IPS-20b (cell line): ENCODE results near the gene HAGHL.
A peak's percentile ranks its signal among the peaks of the same experiment; 100 is the strongest.

Source experiments
- H3K27ac ChIP-seq: one replicate; pipeline ENCODE4 v1.5.1; 2013; ENCODE audit warnings: low read length
- H3K27me3 ChIP-seq: 2 replicates; pipeline ENCODE4 v1.6.1; 2013; ENCODE audit warnings: mild to moderate bottlenecking, low read length, inconsistent platforms; ENCODE audit not compliant: insufficient read depth
- H3K36me3 ChIP-seq: 2 replicates; pipeline ENCODE4 v1.6.1; 2013; ENCODE audit warnings: low read depth, mild to moderate bottlenecking, inconsistent platforms, low read length, moderate library complexity; ENCODE audit not compliant: insufficient read depth
- H3K4me1 ChIP-seq: 2 replicates; pipeline ENCODE4 v1.6.1; 2013; ENCODE audit warnings: mild to moderate bottlenecking, control low read depth, inconsistent platforms, low read length, moderate library complexity; ENCODE audit not compliant: insufficient read depth
- H3K4me3 ChIP-seq: 2 replicates; pipeline ENCODE4 v1.5.1; 2013; ENCODE audit warnings: mild to moderate bottlenecking, low read length, inconsistent platforms
- H3K9ac ChIP-seq: 2 replicates; pipeline ENCODE4 v1.6.1; 2013; ENCODE audit warnings: low read depth, mild to moderate bottlenecking, inconsistent platforms, low read length, moderate library complexity
- H3K9me3 ChIP-seq: 2 replicates; pipeline ENCODE4 v1.6.1; 2013; ENCODE audit warnings: mild to moderate bottlenecking, low read depth, low read length, inconsistent platforms; ENCODE audit not compliant: insufficient read depth

HAGHL gene

DNA sequence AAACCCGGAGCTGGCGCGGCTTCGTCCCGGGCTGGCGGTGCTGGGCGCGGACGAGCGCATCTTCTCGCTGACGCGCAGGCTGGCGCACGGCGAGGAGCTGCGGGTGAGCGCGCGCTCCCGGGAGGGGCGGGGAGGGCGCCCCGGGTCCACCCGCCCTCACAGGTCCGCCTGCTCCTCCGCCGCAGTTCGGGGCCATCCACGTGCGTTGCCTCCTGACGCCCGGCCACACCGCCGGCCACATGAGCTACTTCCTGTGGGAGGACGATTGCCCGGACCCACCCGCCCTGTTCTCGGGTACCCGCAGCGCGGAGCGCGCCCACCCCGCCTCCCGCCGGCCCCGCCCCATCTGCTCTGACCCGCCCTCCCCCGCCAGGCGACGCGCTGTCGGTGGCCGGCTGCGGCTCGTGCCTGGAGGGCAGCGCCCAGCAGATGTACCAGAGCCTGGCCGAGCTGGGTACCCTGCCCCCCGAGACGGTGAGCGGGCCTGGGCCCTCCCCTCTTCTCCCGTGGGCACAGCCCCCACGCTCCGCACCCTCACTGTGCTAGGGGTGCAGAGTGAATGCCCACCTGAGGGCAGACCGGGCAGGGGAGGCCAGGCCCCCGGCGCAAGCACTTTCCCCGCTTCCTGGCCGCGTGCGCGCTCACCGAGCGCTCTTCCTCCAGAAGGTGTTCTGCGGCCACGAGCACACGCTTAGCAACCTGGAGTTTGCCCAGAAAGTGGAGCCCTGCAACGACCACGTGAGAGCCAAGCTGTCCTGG is 1.4 kb downstream of the HAGHL start:
- H3K9me3 ChIP-seq, result no peaks in the 10 kb centered on the region
- H3K27me3 ChIP-seq, result peaks cover 25% of the 10 kb centered on the region
- H3K4me3 ChIP-seq, result peak overlapping the region; percentile 63
- no peaks in the 10 kb centered on the region for H3K4me1 ChIP-seq
- peaks cover 2% of the 10 kb centered on the region for H3K36me3 ChIP-seq
- no peak overlapping the region for H3K9ac ChIP-seq
- H3K27ac ChIP-seq, result no peak overlapping the region

DNA sequence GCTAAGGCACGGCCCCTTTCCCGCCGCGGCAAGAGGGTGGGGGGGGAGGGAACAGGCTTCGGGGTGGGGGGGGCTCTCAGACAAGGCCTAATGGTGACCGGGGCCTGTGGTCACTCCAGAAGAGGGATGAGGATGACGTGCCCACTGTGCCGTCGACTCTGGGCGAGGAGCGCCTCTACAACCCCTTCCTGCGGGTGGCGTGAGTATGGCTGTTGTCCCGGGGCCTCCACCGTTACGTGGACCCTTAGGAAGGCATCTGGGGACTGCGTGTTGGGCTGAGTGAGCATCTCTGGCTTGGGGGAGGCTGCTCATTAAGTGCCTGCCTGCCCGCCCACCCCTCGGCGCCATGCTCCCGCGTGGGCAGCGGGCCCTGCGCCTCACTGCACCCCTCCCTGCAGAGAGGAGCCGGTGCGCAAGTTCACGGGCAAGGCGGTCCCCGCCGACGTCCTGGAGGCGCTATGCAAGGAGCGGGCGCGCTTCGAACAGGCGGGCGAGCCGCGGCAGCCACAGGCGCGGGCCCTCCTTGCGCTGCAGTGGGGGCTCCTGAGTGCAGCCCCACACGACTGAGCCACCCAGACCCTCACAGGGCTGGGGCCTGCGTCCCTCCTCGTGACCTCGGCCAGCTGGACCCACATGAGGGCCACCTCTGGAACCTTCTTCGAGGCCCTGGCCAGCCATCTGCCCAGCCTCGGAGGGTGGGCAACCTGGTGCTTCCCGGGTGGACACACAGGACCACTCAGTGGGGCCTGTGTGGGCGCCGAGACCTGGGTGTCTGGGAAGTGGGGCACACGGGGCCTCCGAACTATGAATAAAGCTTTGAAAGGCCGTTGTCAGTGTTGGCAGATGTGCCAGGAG is 2.2 kb downstream of the HAGHL start:
- peaks cover 5% of the 10 kb centered on the region for H3K36me3 ChIP-seq
- H3K4me3 ChIP-seq, result peak overlapping the region; percentile 63; the same call in 1 of the 2 replicates
- no peak overlapping the region for H3K9ac ChIP-seq
- peaks cover 25% of the 10 kb centered on the region for H3K27me3 ChIP-seq
- H3K4me1 ChIP-seq, result no peaks in the 10 kb centered on the region
- no peaks in the 10 kb centered on the region for H3K9me3 ChIP-seq
- no peak overlapping the region for H3K27ac ChIP-seq

DNA sequence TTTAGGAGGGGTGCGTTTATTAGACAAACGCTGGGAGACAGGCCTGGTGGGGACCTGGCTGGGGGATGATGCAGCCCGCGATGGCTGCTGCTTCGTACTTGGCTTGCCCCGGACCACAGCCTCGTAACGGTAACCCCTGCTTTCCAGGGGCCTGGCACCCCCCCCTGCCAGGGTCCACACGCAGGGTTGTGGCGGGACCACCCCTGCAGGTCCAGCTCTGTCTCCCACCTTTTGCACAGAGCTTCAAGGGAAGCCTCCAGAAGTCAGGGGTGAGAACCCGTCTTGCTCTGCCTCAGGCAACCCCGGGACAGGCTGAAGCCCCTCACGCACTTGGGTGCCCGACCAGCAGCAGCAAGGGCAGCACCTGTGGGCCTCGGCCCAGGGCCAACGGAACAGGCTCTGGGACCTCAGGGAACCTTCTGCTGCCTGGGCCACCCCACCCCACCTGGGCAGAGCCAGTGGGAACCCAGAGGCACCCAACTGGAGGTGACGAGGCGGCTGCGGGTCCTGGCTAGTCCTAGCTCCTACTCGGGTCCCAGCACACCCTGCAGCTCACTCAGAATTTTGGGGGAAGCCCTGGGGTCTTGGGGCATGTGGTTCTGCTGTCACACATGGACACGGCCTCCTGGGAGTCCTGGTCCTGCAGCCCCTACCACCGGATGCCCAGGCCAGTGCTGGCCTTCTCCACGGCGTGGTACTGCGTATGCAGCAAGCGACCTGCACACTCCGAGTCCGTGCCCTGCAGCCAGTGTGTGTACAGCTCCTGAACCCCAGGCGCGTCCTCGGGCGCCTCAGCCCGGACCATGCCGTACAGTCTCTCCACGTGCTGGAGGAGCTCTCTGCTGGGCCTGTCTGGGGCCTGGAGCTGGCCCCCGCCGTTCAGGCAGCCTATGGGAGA is 3.1 kb downstream of the HAGHL start:
- Histone ChIP-seq H3K4me3 (no peak overlapping the region), H3K4me1 (no peaks in the 10 kb centered on the region), H3K36me3 (peaks cover 5% of the 10 kb centered on the region), H3K9ac (no peak overlapping the region), H3K27ac (no peak overlapping the region), H3K9me3 (no peaks in the 10 kb centered on the region), H3K27me3 (peaks cover 23% of the 10 kb centered on the region)

DNA sequence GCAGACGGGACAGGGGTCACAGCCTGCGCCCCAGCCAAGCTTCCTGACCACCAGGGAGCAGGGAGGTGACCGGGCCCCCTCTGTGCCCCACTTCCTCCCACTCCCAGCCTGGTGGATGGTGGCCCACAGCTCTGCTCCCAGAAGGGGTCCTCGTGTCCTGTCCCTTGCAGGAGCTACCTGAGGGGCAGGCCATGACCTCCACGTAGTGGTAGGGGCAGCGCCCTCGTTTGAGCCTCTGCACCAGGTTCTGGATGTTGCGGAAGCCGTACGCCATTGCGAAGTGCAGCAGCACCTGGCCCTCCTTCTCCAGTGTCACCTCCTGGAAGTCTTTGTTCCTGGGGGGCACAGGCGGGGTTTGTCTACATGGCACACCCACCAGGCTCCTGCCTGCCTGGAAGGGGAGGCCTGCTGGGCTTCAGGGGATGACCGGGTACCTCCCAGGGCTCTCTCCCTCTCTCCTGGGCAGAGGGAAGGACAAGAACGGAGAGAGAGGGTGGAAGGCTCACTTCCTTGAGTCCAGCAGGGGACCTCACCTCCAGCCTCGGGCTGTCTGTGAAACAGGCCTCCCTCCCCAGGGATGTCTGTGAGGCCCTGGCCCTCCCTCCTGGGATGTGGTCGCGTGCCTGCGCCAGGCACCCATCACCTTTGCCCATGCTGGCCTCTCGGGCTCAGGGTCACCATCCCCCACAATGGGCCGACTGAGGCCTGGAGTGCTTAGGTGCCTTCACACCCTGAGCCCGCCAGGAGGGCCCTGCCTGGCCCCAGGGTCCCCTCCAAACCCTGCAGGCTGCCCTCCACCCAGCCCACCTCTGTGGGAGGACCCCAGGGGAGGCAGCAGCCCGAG is 4.0 kb downstream of the HAGHL start:
- Histone ChIP-seq H3K27me3 (peaks cover 15% of the 10 kb centered on the region), H3K4me3 (no peak overlapping the region), H3K36me3 (peaks cover 5% of the 10 kb centered on the region), H3K9ac (no peak overlapping the region), H3K9me3 (no peaks in the 10 kb centered on the region), H3K4me1 (no peaks in the 10 kb centered on the region), H3K27ac (no peak overlapping the region)

DNA sequence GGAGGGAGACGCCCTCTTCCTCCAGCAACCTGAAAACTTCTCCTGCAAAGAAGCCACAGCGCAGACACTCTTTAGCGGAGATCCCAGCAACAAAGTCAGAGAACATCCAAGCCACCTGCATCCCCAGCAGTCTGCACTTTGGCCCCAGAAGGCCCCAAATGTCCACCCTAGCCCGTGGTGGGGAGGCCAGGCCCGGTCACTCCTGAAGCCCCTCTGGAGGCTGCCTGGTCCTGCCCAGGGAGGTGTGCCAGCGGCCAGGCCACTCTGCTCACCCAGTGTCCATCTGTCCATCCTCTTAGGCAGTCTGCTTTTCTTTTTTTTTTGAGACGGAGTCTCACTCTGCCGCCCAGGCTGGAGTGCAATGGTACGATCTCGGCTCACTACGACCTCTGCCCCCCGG is 5.4 kb downstream of the HAGHL start:
- Histone ChIP-seq H3K4me1 (no peaks in the 10 kb centered on the region), H3K27ac (no peak overlapping the region)

DNA sequence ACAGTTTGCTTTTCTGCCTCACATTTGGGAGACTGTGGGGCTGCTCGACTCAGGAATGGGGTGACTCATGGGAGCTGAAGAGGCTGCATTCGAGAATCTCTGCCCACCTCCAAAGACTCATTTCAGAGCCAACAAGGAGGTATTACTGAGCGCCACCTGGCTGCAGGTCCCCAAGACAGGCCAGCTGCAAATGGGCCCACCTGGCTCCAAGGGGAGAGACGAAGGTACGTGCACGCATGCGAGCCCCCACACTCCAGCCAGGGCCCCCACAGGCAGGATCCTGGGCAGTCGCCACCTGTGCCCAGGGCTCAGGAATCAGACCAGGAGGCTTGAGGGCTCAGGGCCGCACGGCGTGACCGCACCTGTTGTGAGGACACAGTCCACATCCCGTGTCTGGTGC is 6.0 kb downstream of the HAGHL start:
- H3K4me3 ChIP-seq, result no peak overlapping the region
- no peaks in the 10 kb centered on the region for H3K4me1 ChIP-seq
- H3K9me3 ChIP-seq, result no peaks in the 10 kb centered on the region
- H3K9ac ChIP-seq, result no peak overlapping the region
- no peaks in the 10 kb centered on the region; the same call in 1 of the 2 replicates for H3K27me3 ChIP-seq
- peaks cover 15% of the 10 kb centered on the region for H3K36me3 ChIP-seq
- H3K27ac ChIP-seq, result no peak overlapping the region

More for the DNA sequence above, 5.4 kb downstream of the HAGHL start:
- Histone ChIP-seq H3K9ac (no peak overlapping the region), H3K9me3 (no peaks in the 10 kb centered on the region), H3K4me3 (no peak overlapping the region), H3K27me3 (peaks cover 5% of the 10 kb centered on the region), H3K36me3 (peaks cover 15% of the 10 kb centered on the region)

DNA sequence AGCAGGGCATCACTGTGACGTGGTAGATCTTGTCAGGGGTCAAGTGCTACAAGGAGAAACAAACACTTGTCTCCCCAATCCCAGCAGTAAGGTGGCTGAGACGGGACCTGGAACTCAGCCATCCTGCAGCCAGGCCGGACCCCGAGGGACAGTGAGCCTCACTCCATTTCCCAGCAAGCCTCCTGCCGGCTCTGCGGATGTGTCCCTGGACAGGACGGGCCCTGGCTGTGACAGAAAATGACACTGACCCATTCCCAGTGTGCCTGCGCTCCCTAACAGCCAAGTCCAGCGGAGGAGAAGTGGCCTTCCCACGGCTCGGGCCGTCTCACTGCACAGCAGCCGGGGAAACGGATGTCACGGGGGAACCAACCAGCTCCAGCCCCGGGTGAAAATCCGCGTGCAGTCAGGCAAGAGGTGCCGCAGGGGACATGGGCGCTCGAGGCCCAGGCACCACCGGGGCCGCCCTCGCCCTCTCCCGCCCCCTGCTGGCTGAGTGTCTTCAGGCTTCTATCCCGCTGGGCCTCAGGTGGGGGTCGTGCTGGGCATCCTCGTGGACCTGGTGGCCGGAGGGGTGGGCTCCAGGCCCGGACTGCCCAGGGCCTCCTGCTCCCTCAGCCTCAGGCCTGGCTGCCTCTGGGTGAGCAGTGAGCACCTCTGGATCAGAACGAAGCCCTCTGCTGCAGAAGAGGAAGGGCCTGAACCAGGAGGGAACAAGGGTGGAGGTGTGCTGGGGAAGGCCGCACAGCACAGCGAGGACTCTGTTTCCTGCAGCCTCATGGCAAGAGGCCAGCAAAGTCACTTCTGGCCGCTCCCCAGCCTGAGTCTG is 6.7 kb downstream of the HAGHL start:
- Histone ChIP-seq H3K36me3 (peaks cover 15% of the 10 kb centered on the region), H3K9me3 (no peaks in the 10 kb centered on the region), H3K27me3 (no peaks in the 10 kb centered on the region; the same call in 1 of the 2 replicates), H3K27ac (no peak overlapping the region), H3K9ac (no peak overlapping the region), H3K4me3 (no peak overlapping the region), H3K4me1 (no peaks in the 10 kb centered on the region)

DNA sequence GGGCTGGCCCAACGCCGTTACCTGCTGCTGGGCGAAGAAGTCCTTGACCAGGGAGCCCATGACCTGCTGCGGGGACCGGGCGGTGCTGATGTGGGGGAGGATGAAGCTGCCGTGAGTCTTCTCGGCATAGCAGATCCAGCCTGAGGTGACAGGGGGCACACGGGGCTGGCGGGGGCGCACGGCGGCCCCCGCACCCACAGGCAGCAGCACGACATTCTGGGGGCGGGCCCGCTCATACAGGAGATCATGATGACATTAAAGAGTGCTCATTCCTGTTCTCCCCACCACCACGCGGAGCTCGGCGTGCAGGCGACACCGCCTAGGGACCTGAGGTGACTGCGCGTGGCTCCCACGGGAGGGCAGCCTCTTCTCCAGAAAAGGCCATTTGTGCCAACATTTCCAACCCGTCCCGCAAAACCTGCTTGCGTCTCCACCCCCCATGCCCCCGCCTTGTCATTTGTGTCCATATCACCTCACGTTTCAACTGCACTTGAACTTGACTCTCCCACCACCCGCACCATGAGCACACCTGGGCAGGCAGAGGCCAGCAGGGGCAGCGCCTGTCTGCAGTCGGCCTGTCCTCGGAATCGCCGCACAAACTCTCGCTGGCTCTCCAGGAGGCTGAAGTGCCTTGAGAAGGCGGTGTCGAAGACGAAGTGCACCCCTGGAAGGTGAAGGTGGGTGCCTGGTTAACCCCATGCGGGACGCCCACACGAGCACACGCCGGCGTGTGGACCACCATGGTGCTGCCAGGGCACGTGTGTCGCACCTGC is 7.5 kb downstream of the HAGHL start:
- Histone ChIP-seq H3K4me1 (no peaks in the 10 kb centered on the region), H3K4me3 (no peak overlapping the region), H3K9ac (no peak overlapping the region), H3K9me3 (no peaks in the 10 kb centered on the region), H3K27ac (no peak overlapping the region), H3K27me3 (no peaks in the 10 kb centered on the region), H3K36me3 (peaks cover 15% of the 10 kb centered on the region)

DNA sequence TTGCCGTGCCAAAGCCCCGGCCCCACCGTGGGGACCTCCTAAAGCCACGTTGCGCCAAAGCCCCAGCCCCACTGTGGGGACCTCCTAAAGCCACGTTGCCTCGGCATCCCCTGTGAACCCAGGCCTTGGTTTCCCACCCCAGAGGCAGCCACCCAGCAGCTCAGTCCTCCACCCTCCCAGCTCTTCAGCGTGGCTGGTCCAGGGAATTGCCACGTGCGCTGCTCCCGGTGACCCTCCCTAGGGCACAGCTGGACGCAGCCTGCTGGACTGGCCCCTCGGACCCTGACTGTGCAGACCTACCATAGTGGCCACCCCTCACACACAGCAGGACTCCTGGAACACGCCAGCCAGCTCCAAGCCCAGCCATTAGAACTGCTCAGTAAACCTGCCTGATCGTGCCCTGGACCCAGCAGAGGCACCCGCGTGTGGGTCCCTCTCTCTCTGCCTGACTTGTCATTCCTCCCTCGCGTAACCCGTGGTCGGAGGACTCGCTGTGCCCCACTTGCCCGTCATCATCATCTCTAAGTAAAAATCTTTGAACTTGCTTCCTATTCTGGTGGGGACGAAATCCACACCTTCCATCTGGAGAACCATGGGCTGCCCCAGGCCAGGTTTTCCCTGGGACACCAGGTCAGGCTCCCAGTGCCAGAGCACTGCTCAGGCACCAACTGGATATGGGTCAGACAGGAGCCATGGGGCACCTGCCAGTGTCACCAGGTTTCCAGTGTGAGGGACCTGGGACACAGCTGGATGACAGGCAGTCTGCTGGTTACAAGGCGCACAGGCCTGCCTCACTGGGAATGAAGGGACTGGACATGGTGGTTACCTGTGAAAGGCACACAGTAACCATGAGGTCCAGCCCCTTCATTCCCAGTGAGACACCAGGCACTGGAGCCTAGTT is 8.3 kb downstream of the HAGHL start:
- Histone ChIP-seq H3K9me3 (no peaks in the 10 kb centered on the region), H3K4me1 (no peaks in the 10 kb centered on the region), H3K36me3 (peaks cover 15% of the 10 kb centered on the region), H3K27me3 (no peaks in the 10 kb centered on the region), H3K9ac (no peak overlapping the region), H3K4me3 (no peak overlapping the region), H3K27ac (no peak overlapping the region)
